ENCODE results near the gene CUBN. TPM values are rescaled to one million over a fixed set of nuclear protein-coding genes. Genes with fewer than 3 reads are reported as not detected.
A peak's percentile ranks its signal among the peaks of the same experiment; 100 is the strongest.

The CUBN gene
- total and polyA plus RNA-seq, 9 of the 15 experiments (the other 6 are each of a cell fraction or from before 2014, with no cell fraction given): 0.04 to 0.33 (median 0.09) TPM

DNA sequence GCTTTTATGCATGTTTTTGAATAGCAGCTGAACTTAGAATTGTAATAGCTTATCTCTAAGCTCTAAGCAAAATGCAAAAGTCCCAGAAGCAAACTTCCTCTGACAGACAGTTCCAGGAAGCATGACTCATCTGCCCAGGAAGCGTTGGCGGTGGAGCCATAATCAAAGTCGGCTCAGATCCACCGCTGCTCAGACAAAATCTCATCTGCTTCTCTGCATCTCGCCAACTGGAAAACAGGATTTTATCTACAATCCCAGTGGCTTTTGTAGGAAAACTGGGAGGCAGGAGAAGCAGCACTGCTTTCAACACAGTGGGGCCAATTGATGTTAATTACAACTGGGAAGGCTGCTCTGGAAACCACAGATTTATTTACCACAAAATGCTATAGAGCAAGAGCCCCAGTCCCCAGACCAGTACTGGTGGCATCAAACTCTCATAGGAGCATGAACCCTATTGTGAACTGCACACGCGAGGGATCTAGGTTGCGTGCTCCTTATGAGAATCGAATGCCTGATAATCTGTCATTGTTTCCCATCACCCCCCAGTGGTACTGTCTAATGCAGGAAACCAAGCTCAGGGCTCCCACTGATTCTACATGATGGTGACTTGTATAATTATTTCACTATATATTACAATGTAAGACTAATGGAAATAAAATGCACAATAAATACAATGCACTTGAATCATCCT lies 99.9 kb downstream of the CUBN start (continued):
- TF ChIP-seq, protein P1, sequence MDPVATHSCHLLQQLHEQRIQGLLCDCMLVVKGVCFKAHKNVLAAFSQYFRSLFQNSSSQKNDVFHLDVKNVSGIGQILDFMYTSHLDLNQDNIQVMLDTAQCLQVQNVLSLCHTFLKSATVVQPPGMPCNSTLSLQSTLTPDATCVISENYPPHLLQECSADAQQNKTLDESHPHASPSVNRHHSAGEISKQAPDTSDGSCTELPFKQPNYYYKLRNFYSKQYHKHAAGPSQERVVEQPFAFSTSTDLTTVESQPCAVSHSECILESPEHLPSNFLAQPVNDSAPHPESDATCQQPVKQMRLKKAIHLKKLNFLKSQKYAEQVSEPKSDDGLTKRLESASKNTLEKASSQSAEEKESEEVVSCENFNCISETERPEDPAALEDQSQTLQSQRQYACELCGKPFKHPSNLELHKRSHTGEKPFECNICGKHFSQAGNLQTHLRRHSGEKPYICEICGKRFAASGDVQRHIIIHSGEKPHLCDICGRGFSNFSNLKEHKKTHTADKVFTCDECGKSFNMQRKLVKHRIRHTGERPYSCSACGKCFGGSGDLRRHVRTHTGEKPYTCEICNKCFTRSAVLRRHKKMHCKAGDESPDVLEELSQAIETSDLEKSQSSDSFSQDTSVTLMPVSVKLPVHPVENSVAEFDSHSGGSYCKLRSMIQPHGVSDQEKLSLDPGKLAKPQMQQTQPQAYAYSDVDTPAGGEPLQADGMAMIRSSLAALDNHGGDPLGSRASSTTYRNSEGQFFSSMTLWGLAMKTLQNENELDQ (CRISPR knock-in tag; IDR thresholded peaks at IDR 0.05; ENCODE audit: borderline replicate concordance): no peak
- no peak for TF ChIP-seq ZNF561 (CRISPR knock-in tag; conservative IDR thresholded peaks at IDR 0.05)
- TF ChIP-seq ZNF197 (CRISPR knock-in tag; IDR thresholded peaks at IDR 0.05; ENCODE audit: low read depth): no peak
- no peak for TF ChIP-seq HES1 (IDR thresholded peaks at IDR 0.05; ENCODE audit: low read depth)
- no peak for TF ChIP-seq BRD9 (IDR thresholded peaks at IDR 0.05; ENCODE audit: low read depth, partially characterized antibody)
- no peak for TF ChIP-seq RFX1 (IDR thresholded peaks at IDR 0.05)
- TF ChIP-seq E2F1 (CRISPR knock-in tag; IDR thresholded peaks at IDR 0.05): no peak
- peak; percentile 97 for TF ChIP-seq SMARCC2 (IDR thresholded peaks at IDR 0.05; ENCODE audit: low read depth)
- TF ChIP-seq, protein P2, sequence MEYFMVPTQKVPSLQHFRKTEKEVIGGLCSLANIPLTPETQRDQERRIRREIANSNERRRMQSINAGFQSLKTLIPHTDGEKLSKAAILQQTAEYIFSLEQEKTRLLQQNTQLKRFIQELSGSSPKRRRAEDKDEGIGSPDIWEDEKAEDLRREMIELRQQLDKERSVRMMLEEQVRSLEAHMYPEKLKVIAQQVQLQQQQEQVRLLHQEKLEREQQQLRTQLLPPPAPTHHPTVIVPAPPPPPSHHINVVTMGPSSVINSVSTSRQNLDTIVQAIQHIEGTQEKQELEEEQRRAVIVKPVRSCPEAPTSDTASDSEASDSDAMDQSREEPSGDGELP (CRISPR knock-in tag; IDR thresholded peaks at IDR 0.05; ENCODE audit: borderline replicate concordance): no peak
- TF ChIP-seq PHB2 (IDR thresholded peaks at IDR 0.05; ENCODE audit: low read depth): no peak
- no peak for TF ChIP-seq PURB (CRISPR knock-in tag; IDR thresholded peaks at IDR 0.05; ENCODE audit: low read depth)
- peak; percentile 46 for TF ChIP-seq CCNT2 (IDR thresholded peaks at IDR 0.05; ENCODE audit: borderline replicate concordance, extremely low read depth, insufficient read length, low read depth, low read length)
- no peak for TF ChIP-seq SMAD3 (CRISPR knock-in tag; conservative IDR thresholded peaks at IDR 0.05)
- no peak for TF ChIP-seq SIN3A (IDR thresholded peaks at IDR 0.05; ENCODE audit: borderline replicate concordance in 2 of 2, control insufficient read depth in 1 of 2, low read depth in 2 of 2, low read length in 2 of 2)
- TF ChIP-seq ARID3A (IDR thresholded peaks at IDR 0.05; ENCODE audit: borderline replicate concordance, low read depth, low read length): peak; percentile 76; the same call in 1 of the 2 replicates
- no peak for TF ChIP-seq SIRT6 (IDR thresholded peaks at IDR 0.05; ENCODE audit: low read depth, low read length)
- TF ChIP-seq UBTF (IDR thresholded peaks at IDR 0.05; ENCODE audit: borderline replicate concordance in 1 of 2, low read depth in 2 of 2, low read length in 2 of 2): no peak

Data from K562 (cell line).